HCT116 (cell line): ENCODE data around the gene KLC4. TPM values are rescaled to one million over a fixed set of nuclear protein-coding genes. Genes with fewer than 3 reads are reported as not detected.

Source experiments
- ATAC-seq: fragments of 200-7000 bp; cut with Tn5 transposase; 2 replicates; pipeline ENCODE4 v1.9.1; 2020; ENCODE audit warnings: mild to moderate bottlenecking, moderate library complexity
- BruUV-seq: library from RNA; stranded (reverse); fragments of 400-500 nt; replicated peaks from 2 replicates; lab custom pipeline; 2021; lab: Mats Ljungman, UMichigan
- CTCF ChIA-PET: fragments of 300-600 bp; sonication (Branson Sonifier 250); formaldehyde crosslinking; loops from one replicate; lab custom pipeline; 2021; ENCODE audit warnings: antibody characterized with exemption; lab: Charles Lee
- POLR2A ChIA-PET: fragments of 300-600, 350-600 bp; sonication (Branson Sonifier 250); formaldehyde crosslinking; loops from one replicate; lab custom pipeline; 2021; ENCODE audit warnings: antibody characterized with exemption; lab: Charles Lee
- RAD21 ChIA-PET, 2 experiments: fragments of 300-600 bp; sonication (Branson Sonifier 250); formaldehyde crosslinking; loops; one replicate each; lab custom pipeline; 2023; ENCODE audit warnings: low total read pairs in 2 of 2; ENCODE audit not compliant: uncharacterized antibody in 2 of 2, unreplicated experiment in 2 of 2, low non-redundant PET in 1 of 2; lab: Charles Lee
- DNase-seq: peaks from one replicate; pipeline ENCODE4 v3.0.0-alpha.2; 2010; ENCODE audit warnings: low read depth, low spot score
- H2AFZ ChIP-seq: fragments of 200-600 bp; shearing (Covaris generic), sonication (generic); 2 replicates; pipeline ENCODE4 v1.6.1; 2017; ENCODE audit warnings: low read depth, mixed run types, mixed read lengths, antibody characterized with exemption, low read length; ENCODE audit not compliant: poor library complexity, severe bottlenecking
- H3K27ac ChIP-seq: 2 replicates; pipeline ENCODE4 v1.5.1; 2012; ENCODE audit warnings: low read depth, low read length
- H3K27me3 ChIP-seq: fragments of 200-600 bp; sonication (generic); 2 replicates; pipeline ENCODE4 v1.6.1; 2016; ENCODE audit warnings: mixed run types, low read length, mixed read lengths; ENCODE audit not compliant: insufficient read depth
- H3K36me3 ChIP-seq, 2 experiments: fragments of 200-500 bp in 1 of 2; fragments of 200-600 bp in 1 of 2; sonication (Bioruptor generic) in 1 of 2; sonication (generic) in 1 of 2; 2 replicates each; pipeline versions ENCODE4 v1.5.1 to v1.6.1; 2014 to 2016; ENCODE audit warnings: low read length in 2 of 2, inconsistent platforms in 1 of 2, mixed read lengths in 1 of 2, mixed run types in 1 of 2; ENCODE audit not compliant: insufficient read depth in 2 of 2, control insufficient read depth in 1 of 2
- H3K4me1 ChIP-seq, 2 experiments: fragments of 200-600 bp in 1 of 2; sonication (generic) in 1 of 2; 2 replicates each; pipeline versions ENCODE4 v1.5.1 to v1.6.1; 2012 to 2017; ENCODE audit warnings: low read length in 2 of 2, inconsistent platforms in 1 of 2, mild to moderate bottlenecking in 1 of 2, mixed read lengths in 1 of 2, mixed run types in 1 of 2, moderate library complexity in 1 of 2; ENCODE audit not compliant: insufficient read depth in 2 of 2, control insufficient read depth in 1 of 2
- H3K4me2 ChIP-seq: fragments of 200-600 bp; sonication (generic); 2 replicates; pipeline ENCODE4 v1.6.1; 2017; ENCODE audit warnings: mixed run types, low read length, mixed read lengths
- H3K4me3 ChIP-seq, 2 experiments: fragments of 200-600 bp in 1 of 2; sonication (generic) in 1 of 2; replicated peaks in 1 of 2; 2 replicates each; pipeline ENCODE4 v1.5.1; 2011 to 2016; ENCODE audit warnings: low read length in 2 of 2, control low read depth in 1 of 2, low read depth in 1 of 2, mild to moderate bottlenecking in 1 of 2, mixed read lengths in 1 of 2, mixed run types in 1 of 2
- H3K79me2 ChIP-seq: fragments of 200-600 bp; sonication (generic); 2 replicates; pipeline ENCODE4 v1.6.1; 2017; ENCODE audit warnings: mild to moderate bottlenecking, mixed run types, low read length, moderate library complexity, mixed read lengths; ENCODE audit not compliant: insufficient read depth
- H3K9ac ChIP-seq: fragments of 200-600 bp; sonication (generic); 2 replicates; pipeline ENCODE4 v1.6.1; 2016; ENCODE audit warnings: low read length, mixed read lengths
- H3K9me2 ChIP-seq: fragments of 200-600 bp; sonication (generic), shearing (Covaris generic); 2 replicates; pipeline ENCODE4 v1.6.1; 2017; ENCODE audit warnings: mixed run types, mild to moderate bottlenecking, moderate library complexity; ENCODE audit not compliant: insufficient read depth
- H3K9me3 ChIP-seq, 2 experiments: fragments of 200-500 bp in 1 of 2; fragments of 200-600 bp in 1 of 2; sonication (Bioruptor generic) in 1 of 2; sonication (generic) in 1 of 2; 2 replicates each; pipeline ENCODE4 v1.6.1; 2014 to 2017; ENCODE audit warnings: low read length in 2 of 2, mixed read lengths in 2 of 2, inconsistent platforms in 1 of 2, low read depth in 1 of 2, mild to moderate bottlenecking in 1 of 2, mixed run types in 1 of 2, moderate library complexity in 1 of 2; ENCODE audit not compliant: control insufficient read depth in 1 of 2, insufficient read depth in 1 of 2
- H4K20me1 ChIP-seq: fragments of 200-600 bp; sonication (generic), shearing (Covaris generic); 2 replicates; pipeline ENCODE4 v1.6.1; 2017; ENCODE audit warnings: mixed run types, mild to moderate bottlenecking, moderate library complexity; ENCODE audit not compliant: insufficient read depth
- CBX3 ChIP-seq: IDR thresholded peaks from 2 replicates; pipeline ENCODE4 v1.6.1; 2012; ENCODE audit warnings: low read depth
- CTCF ChIP-seq, 3 experiments: fragments of 200-600 bp in 1 of 3; sonication (generic) in 1 of 3; IDR thresholded peaks in 2 of 3; conservative IDR thresholded peaks in 1 of 3; 2 replicates each; pipeline ENCODE4 v1.5.1; 2012 to 2017; ENCODE audit warnings: low read depth in 2 of 3, low read length in 2 of 3, antibody characterized with exemption in 1 of 3, borderline replicate concordance in 1 of 3, control low read depth in 1 of 3, mild to moderate bottlenecking in 1 of 3, mixed read lengths in 1 of 3, mixed run types in 1 of 3, moderate library complexity in 1 of 3; ENCODE audit not compliant: insufficient read depth in 1 of 3
- ELF1 ChIP-seq: IDR thresholded peaks from 2 replicates; pipeline ENCODE4 v1.6.1; 2012; ENCODE audit warnings: low read depth, borderline replicate concordance
- EZH2phosphoT487 ChIP-seq: fragments of 200-600 bp; IDR thresholded peaks from 2 replicates; pipeline ENCODE4 v1.6.1; 2018; ENCODE audit warnings: antibody characterized with exemption, borderline replicate concordance
- FOSL1 ChIP-seq: IDR thresholded peaks from 2 replicates; pipeline ENCODE4 v1.6.1; 2012; ENCODE audit warnings: low read depth
- JUND ChIP-seq: IDR thresholded peaks from 2 replicates; pipeline ENCODE4 v1.6.1; 2012
- POLR2A ChIP-seq: IDR thresholded peaks from 2 replicates; pipeline ENCODE4 v1.7.0; 2011; ENCODE audit warnings: borderline replicate concordance; ENCODE audit not compliant: insufficient read depth, insufficient read length; ENCODE audit errors: extremely low read depth
- POLR2AphosphoS5 ChIP-seq: IDR thresholded peaks from 2 replicates; pipeline ENCODE4 v1.6.1; 2011; ENCODE audit warnings: mild to moderate bottlenecking, low read depth, low read length, moderate library complexity
- RAD21 ChIP-seq: IDR thresholded peaks from 2 replicates; pipeline ENCODE4 v1.6.1; 2012; ENCODE audit warnings: low read depth, mild to moderate bottlenecking
- SIN3A ChIP-seq: IDR thresholded peaks from 2 replicates; pipeline ENCODE4 v1.6.1; 2012; ENCODE audit warnings: low read depth
- SP1 ChIP-seq: IDR thresholded peaks from 2 replicates; pipeline ENCODE4 v1.6.1; 2012; ENCODE audit warnings: low read depth
- SRF ChIP-seq: IDR thresholded peaks from 2 replicates; pipeline ENCODE4 v1.6.1; 2012; ENCODE audit warnings: low read depth
- TCF7L2 ChIP-seq: IDR thresholded peaks from 2 replicates; pipeline ENCODE4 v1.7.0; 2011; ENCODE audit warnings: borderline replicate concordance, inconsistent platforms; ENCODE audit not compliant: insufficient read depth, insufficient read length; ENCODE audit errors: extremely low read depth
- YY1 ChIP-seq: IDR thresholded peaks from 2 replicates; pipeline ENCODE4 v1.6.1; 2011; ENCODE audit warnings: low read length, low read depth, moderate library complexity, mild to moderate bottlenecking; ENCODE audit not compliant: insufficient replicate concordance; ENCODE audit errors: extremely low read depth
- ZBTB33 ChIP-seq: IDR thresholded peaks from 2 replicates; pipeline ENCODE4 v1.6.1; 2011; ENCODE audit warnings: mild to moderate bottlenecking, low read length, moderate library complexity; ENCODE audit not compliant: insufficient replicate concordance; ENCODE audit errors: extremely low read depth
- ZFX ChIP-seq: fragments of 450-650 bp; IDR thresholded peaks from 2 replicates; pipeline ENCODE4 v1.6.1; 2017
- ZNF274 ChIP-seq: fragments of 200-500 bp; sonication (Bioruptor generic); IDR thresholded peaks from 2 replicates; pipeline ENCODE4 v1.6.1; 2014; ENCODE audit warnings: mild to moderate bottlenecking, low read depth, low read length, inconsistent platforms
- intact Hi-C: fragments of 100-400 bp; cut with micrococcal nuclease; formaldehyde crosslinking; loops from 2 replicates; pipeline ENCODE4 v1.10.0; 2022
- total RNA-seq: library from RNA; stranded (reverse); gene quantifications from one replicate; pipeline ENCODE4 v1.2.1, GENCODE V29; 2021; ENCODE audit not compliant: unreplicated experiment

The KLC4 gene
- total RNA-seq, 1 experiment from 2014 or later, result 16.2 TPM

- peaks cover 9 to 20% of the 10 kb centered on the region in 2 experiments for H3K4me1 ChIP-seq
- no peaks in the 10 kb centered on the region for H3K9me2 ChIP-seq
- H3K27ac ChIP-seq, result no peak overlapping the region
- intact Hi-C loops, result no loop called here
- POLR2A ChIA-PET, result interaction anchor here (1.6 to 2.0 kb wide), 3 partner anchors 8 to 40 kb away, joined by 3 to 7 read pairs (median 5); partner anchors contain the start of genes KLHDC3, MEA1 and PPP2R5D
- DNase-seq (no peak), ATAC-seq (no peak)
- H3K79me2 ChIP-seq, result peaks cover 45% of the 10 kb centered on the region
- 0 out of 2 replicates have a peak, but pooled peaks have one; percentile 17 for TF ChIP-seq POLR2AphosphoS5
- TF ChIP-seq SIN3A, result no peak
- RAD21 ChIA-PET, result no interaction called here
- CTCF ChIA-PET, result no interaction called here
- no peak overlapping the region for H2AFZ ChIP-seq
- no peak overlapping the region for H3K4me3 ChIP-seq
- H3K4me2 ChIP-seq, result no peak overlapping the region
- H4K20me1 ChIP-seq, result no peaks in the 10 kb centered on the region
- no peaks in the 10 kb centered on the region for H3K9me3 ChIP-seq
- TSS peak; percentile 14 for BruUV-seq
- no peaks in the 10 kb centered on the region for H3K27me3 ChIP-seq
- H3K36me3 ChIP-seq, result peaks cover 30 to 34% of the 10 kb centered on the region in 2 experiments; a peak in 3 of 4 replicates
- no peak overlapping the region for H3K9ac ChIP-seq
Observed at GRCh38 chr6:43024436-43024835, 35.0 kb upstream of the KLC4 start.

GRCh38 chr6:43026365-43026764 is 33.1 kb upstream of the KLC4 start:
- peaks cover 42% of the 10 kb centered on the region for H3K79me2 ChIP-seq
- H3K4me3 ChIP-seq, result no peak overlapping the region
- RAD21 ChIA-PET, result no interaction called here
- peaks cover 5 to 9% of the 10 kb centered on the region in 2 experiments for H3K4me1 ChIP-seq
- POLR2A ChIA-PET, result no interaction called here
- TF ChIP-seq ZBTB33, result no peak
- TF ChIP-seq RAD21, result no peak
- no peak for TF ChIP-seq ZNF274
- no peak for TF ChIP-seq JUND
- TF ChIP-seq EZH2phosphoT487, result no peak
- no peak for TF ChIP-seq CTCF (IDR thresholded peaks at IDR 0.05 in 2 of 3, conservative IDR thresholded peaks at IDR 0.05 in 1 of 3; ENCODE audit: borderline replicate concordance in 1 of 3, insufficient read depth in 1 of 3, low read depth in 2 of 3, low read length in 2 of 3)
- no peak for TF ChIP-seq TCF7L2
- TF ChIP-seq FOSL1, result no peak
- TF ChIP-seq ZFX, result no peak
- no peak for TF ChIP-seq SIN3A
- no peak for TF ChIP-seq ELF1
- no peak for TF ChIP-seq YY1
- TF ChIP-seq SP1, result no peak
- no peak for TF ChIP-seq CBX3
- TF ChIP-seq SRF, result no peak
- no peak for TF ChIP-seq POLR2A
- H3K4me2 ChIP-seq, result no peak overlapping the region
- ATAC-seq (no peak), DNase-seq (no peak)
- peaks cover 37 to 41% of the 10 kb centered on the region in 2 experiments for H3K36me3 ChIP-seq
- H3K27me3 ChIP-seq, result no peaks in the 10 kb centered on the region
- no peaks in the 10 kb centered on the region for H3K9me2 ChIP-seq
- no peak overlapping the region for H3K9ac ChIP-seq
- no TSS peak for BruUV-seq
- no peaks in the 10 kb centered on the region for H4K20me1 ChIP-seq
- intact Hi-C loops, result no loop called here
- CTCF ChIA-PET, result no interaction called here
- H3K9me3 ChIP-seq, result no peaks in the 10 kb centered on the region
- H3K27ac ChIP-seq, result no peak overlapping the region
- H2AFZ ChIP-seq, result no peak overlapping the region
